Type B pancreatic cell (in vitro differentiated cells): ENCODE data around the gene RARS1. TPM values are rescaled to one million over a fixed set of nuclear protein-coding genes. Genes with fewer than 3 reads are reported as not detected.

ENCODE experiments used
- DNase-seq: peaks from one replicate; pipeline ENCODE4 v3.0.0; 2021; ENCODE audit warnings: mixed read lengths; ENCODE audit not compliant: unreplicated experiment; ENCODE audit errors: extremely low spot score
- H3K27ac Mint-ChIP-seq: 2 replicates; pipeline ENCODE4 v1.8.0; 2021; ENCODE audit warnings: mild to moderate bottlenecking, mixed read lengths
- H3K27me3 Mint-ChIP-seq: 2 replicates; pipeline ENCODE4 v1.8.0; 2021; ENCODE audit warnings: mixed read lengths
- H3K36me3 Mint-ChIP-seq: 2 replicates; pipeline ENCODE4 v1.8.0; 2021; ENCODE audit warnings: mixed read lengths
- H3K4me1 Mint-ChIP-seq: one replicate; pipeline ENCODE4 v1.8.0; 2021; ENCODE audit warnings: mixed read lengths; ENCODE audit not compliant: unreplicated experiment
- H3K4me3 Mint-ChIP-seq: 2 replicates; pipeline ENCODE4 v1.8.0; 2021; ENCODE audit warnings: mild to moderate bottlenecking, mixed read lengths
- H3K9me3 Mint-ChIP-seq: 2 replicates; pipeline ENCODE4 v1.8.0; 2021; ENCODE audit warnings: mixed read lengths
- CTCF ChIP-seq: fragments of 200-600 bp; sonication (generic); conservative IDR thresholded peaks from 2 replicates; pipeline ENCODE4 v1.5.0; 2021; ENCODE audit warnings: antibody characterized with exemption, mild to moderate bottlenecking
- total RNA-seq: library from RNA; stranded (reverse); gene quantifications from 2 replicates; pipeline ENCODE4 v1.2.1, GENCODE V29; 2021; ENCODE audit warnings: low replicate concordance

The RARS1 gene
- total RNA-seq, 1 donor from 2014 or later: 102 TPM

GRCh38 chr5:168480601-168481000 is 5.7 kb upstream of the RARS1 start:
- no peaks in the 10 kb centered on the region for H3K9me3 Mint-ChIP-seq
- no peaks in the 10 kb centered on the region for H3K4me1 Mint-ChIP-seq
- H3K27ac Mint-ChIP-seq: no peak overlapping the region
- H3K4me3 Mint-ChIP-seq: no peak overlapping the region
- no peaks in the 10 kb centered on the region for H3K36me3 Mint-ChIP-seq
- no peaks in the 10 kb centered on the region for H3K27me3 Mint-ChIP-seq
- DNase-seq: no peak
- TF ChIP-seq CTCF: no peak

- Mint-ChIP-seq H3K4me1 (peaks cover 6% of the 10 kb centered on the region), H3K27ac (peak overlapping the region; percentile 18), H3K27me3 (no peaks in the 10 kb centered on the region), H3K36me3 (no peaks in the 10 kb centered on the region), H3K9me3 (no peaks in the 10 kb centered on the region), H3K4me3 (no peak overlapping the region)
- TF ChIP-seq CTCF: no peak
- no peak for DNase-seq
Measured at GRCh38 chr5:168481330-168481788, 4.9 kb upstream of the RARS1 start.

GRCh38 chr5:168482361-168482760 is 3.9 kb upstream of the RARS1 start:
- Mint-ChIP-seq H3K36me3 (no peaks in the 10 kb centered on the region), H3K9me3 (no peaks in the 10 kb centered on the region), H3K4me3 (no peak overlapping the region), H3K27me3 (no peaks in the 10 kb centered on the region), H3K27ac (peak overlapping the region; percentile 7), H3K4me1 (peaks cover 11% of the 10 kb centered on the region)
- DNase-seq: no peak
- no peak for TF ChIP-seq CTCF

GRCh38 chr5:168489059-168489458 is 2.8 kb downstream of the RARS1 start:
- TF ChIP-seq CTCF: no peak
- peaks cover 20% of the 10 kb centered on the region for H3K36me3 Mint-ChIP-seq
- peak overlapping the region; percentile 70 for H3K4me3 Mint-ChIP-seq

GRCh38 chr5:168494057-168494555 is 7.8 kb downstream of the RARS1 start:
- Mint-ChIP-seq H3K4me1 (no peaks in the 10 kb centered on the region), H3K36me3 (peaks cover 40% of the 10 kb centered on the region), H3K27me3 (no peaks in the 10 kb centered on the region), H3K9me3 (no peaks in the 10 kb centered on the region), H3K27ac (no peak overlapping the region), H3K4me3 (no peak overlapping the region)
- no peak for TF ChIP-seq CTCF
- no peak for DNase-seq

More at GRCh38 chr5:168489059-168489458, 2.8 kb downstream of the RARS1 start:
- peaks cover 15% of the 10 kb centered on the region for H3K4me1 Mint-ChIP-seq
- no peaks in the 10 kb centered on the region for H3K27me3 Mint-ChIP-seq
- no peaks in the 10 kb centered on the region for H3K9me3 Mint-ChIP-seq
- H3K27ac Mint-ChIP-seq: no peak overlapping the region
- DNase-seq: no peak
